Stomach (tissue), 4 donors: Measurements from ENCODE around the gene KIFAP3.

ENCODE experiments used
- EP300 ChIP-seq: sonication (generic); formaldehyde crosslinking; IDR thresholded peaks from one replicate; pipeline ENCODE4 v1.6.1; 2017; ENCODE audit warnings: antibody characterized with exemption
- TF ChIP-seq, protein P1 (sequence below), 7 experiments: fragments of 450-650 bp in 4 of 7; fragments of 200-600 bp in 3 of 7; sonication (generic) in 3 of 7; IDR thresholded peaks; one replicate each; pipeline ENCODE4 v1.5.1; 2016 to 2019; ENCODE audit warnings: antibody characterized with exemption in 7 of 7, control low read depth in 2 of 7, mild to moderate bottlenecking in 1 of 7

DNA sequence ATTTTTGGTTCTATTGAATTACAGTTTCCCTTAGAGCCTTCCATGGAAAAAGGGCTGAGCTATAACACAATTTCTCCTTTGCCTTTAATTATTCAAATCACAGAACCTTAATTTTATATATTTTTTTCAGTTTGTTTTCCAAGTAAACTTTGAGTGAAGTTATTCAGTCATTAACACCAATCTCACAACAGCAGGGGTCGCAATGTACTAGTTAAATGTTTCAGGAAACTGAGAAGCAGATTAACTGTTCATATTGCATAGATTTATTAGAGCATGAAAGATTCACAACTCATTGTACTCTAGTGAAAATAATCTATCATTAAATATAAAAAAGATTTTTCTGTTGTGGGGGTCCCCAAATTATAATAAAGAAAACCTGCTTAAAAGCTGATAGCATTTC is 64.1 kb downstream of the KIFAP3 start:
- no peak for TF ChIP-seq EP300
- TF ChIP-seq, protein P1, sequence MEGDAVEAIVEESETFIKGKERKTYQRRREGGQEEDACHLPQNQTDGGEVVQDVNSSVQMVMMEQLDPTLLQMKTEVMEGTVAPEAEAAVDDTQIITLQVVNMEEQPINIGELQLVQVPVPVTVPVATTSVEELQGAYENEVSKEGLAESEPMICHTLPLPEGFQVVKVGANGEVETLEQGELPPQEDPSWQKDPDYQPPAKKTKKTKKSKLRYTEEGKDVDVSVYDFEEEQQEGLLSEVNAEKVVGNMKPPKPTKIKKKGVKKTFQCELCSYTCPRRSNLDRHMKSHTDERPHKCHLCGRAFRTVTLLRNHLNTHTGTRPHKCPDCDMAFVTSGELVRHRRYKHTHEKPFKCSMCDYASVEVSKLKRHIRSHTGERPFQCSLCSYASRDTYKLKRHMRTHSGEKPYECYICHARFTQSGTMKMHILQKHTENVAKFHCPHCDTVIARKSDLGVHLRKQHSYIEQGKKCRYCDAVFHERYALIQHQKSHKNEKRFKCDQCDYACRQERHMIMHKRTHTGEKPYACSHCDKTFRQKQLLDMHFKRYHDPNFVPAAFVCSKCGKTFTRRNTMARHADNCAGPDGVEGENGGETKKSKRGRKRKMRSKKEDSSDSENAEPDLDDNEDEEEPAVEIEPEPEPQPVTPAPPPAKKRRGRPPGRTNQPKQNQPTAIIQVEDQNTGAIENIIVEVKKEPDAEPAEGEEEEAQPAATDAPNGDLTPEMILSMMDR (IDR thresholded peaks at IDR 0.05) = peak in 1 of 7 experiments; percentile 18
